HG03460 (cell line): ENCODE results near the gene L3MBTL4.
"Not testable (repeated sequence)": the region's sequence is repeated elsewhere in the genome, so short reads cannot be mapped to it uniquely, and the experiment has no call there.

ENCODE experiments used
- ATAC-seq: cut with Tn5 transposase; IDR thresholded peaks from one replicate; pipeline ENCODE4 v1.9.1; 2021; ENCODE audit not compliant: unreplicated experiment

L3MBTL4 gene

GRCh38 chr18:6315517-6316331 is 99.0 kb downstream of the L3MBTL4 start:
- no peak for ATAC-seq

- ATAC-seq, result no peak
Observed at GRCh38 chr18:6313415-6313814, 101.3 kb downstream of the L3MBTL4 start.

- ATAC-seq, result no peak
Observed at GRCh38 chr18:6311456-6312215, 103.1 kb downstream of the L3MBTL4 start.

GRCh38 chr18:6310714-6311113 is 104.0 kb downstream of the L3MBTL4 start:
- no peak for ATAC-seq

GRCh38 chr18:6297875-6298274 is 116.8 kb downstream of the L3MBTL4 start:
- no peak for ATAC-seq

GRCh38 chr18:6294148-6294784 is 120.4 kb downstream of the L3MBTL4 start:
- ATAC-seq, result no peak

- ATAC-seq, result no peak
Observed at GRCh38 chr18:6289843-6290242, 124.9 kb downstream of the L3MBTL4 start.

- ATAC-seq, result no peak
Observed at GRCh38 chr18:6286585-6286984, 128.1 kb downstream of the L3MBTL4 start.

GRCh38 chr18:6284761-6285160 is 129.9 kb downstream of the L3MBTL4 start:
- ATAC-seq, result no peak

- no peak for ATAC-seq
Observed at GRCh38 chr18:6284300-6284699, 130.4 kb downstream of the L3MBTL4 start.

- no peak for ATAC-seq
Observed at GRCh38 chr18:6281874-6282273, 132.8 kb downstream of the L3MBTL4 start.

- no peak for ATAC-seq
Observed at GRCh38 chr18:6280211-6280743, 134.4 kb downstream of the L3MBTL4 start.

- ATAC-seq, result no peak
Observed at GRCh38 chr18:6279308-6279707, 135.4 kb downstream of the L3MBTL4 start.

- no peak for ATAC-seq
Observed at GRCh38 chr18:6273423-6273822, 141.3 kb downstream of the L3MBTL4 start.

GRCh38 chr18:6272144-6272543 is 142.6 kb downstream of the L3MBTL4 start:
- ATAC-seq, result not testable (repeated sequence)

GRCh38 chr18:6271585-6271984 is 143.1 kb downstream of the L3MBTL4 start:
- no peak for ATAC-seq

GRCh38 chr18:6270771-6271216 is 143.9 kb downstream of the L3MBTL4 start:
- peak; percentile 87 for ATAC-seq

GRCh38 chr18:6269660-6270332 is 144.9 kb downstream of the L3MBTL4 start:
- ATAC-seq, result no peak

GRCh38 chr18:6266212-6266611 is 148.5 kb downstream of the L3MBTL4 start:
- no peak for ATAC-seq

GRCh38 chr18:6261938-6262337 is 152.8 kb downstream of the L3MBTL4 start:
- ATAC-seq, result no peak

GRCh38 chr18:6259324-6259723 is 155.4 kb downstream of the L3MBTL4 start:
- not testable (repeated sequence) for ATAC-seq
